Measurements from ENCODE around the gene CACFD1.
A peak's percentile ranks its signal among the peaks of the same experiment; 100 is the strongest.

Gene CACFD1

GRCh38 chr9:133460405-133461175, 812 bp downstream of the CACFD1 start:
- Histone ChIP-seq H3K4me3 (ENCODE audit: low read depth, low read length) (peak overlapping the region; percentile 90), H3K36me3 (ENCODE audit: control insufficient read depth, insufficient read depth, low read length) (no peaks in the 10 kb centered on the region), H2AFZ (no peak overlapping the region), H3K4me2 (ENCODE audit: low read length) (peak overlapping the region; percentile 94), H3K79me2 (no peaks in the 10 kb centered on the region), H3K27ac (peak overlapping the region; percentile 93), H3K9me3 (ENCODE audit: control insufficient read depth, low read length) (no peaks in the 10 kb centered on the region), H3K4me1 (peaks cover 23% of the 10 kb centered on the region), H3K27me3 (ENCODE audit: control insufficient read depth, insufficient read depth, low read length) (no peaks in the 10 kb centered on the region), H3K9ac (peak overlapping the region; percentile 67)
- no peak for TF ChIP-seq CTCF (IDR thresholded peaks at IDR 0.05)

DNA sequence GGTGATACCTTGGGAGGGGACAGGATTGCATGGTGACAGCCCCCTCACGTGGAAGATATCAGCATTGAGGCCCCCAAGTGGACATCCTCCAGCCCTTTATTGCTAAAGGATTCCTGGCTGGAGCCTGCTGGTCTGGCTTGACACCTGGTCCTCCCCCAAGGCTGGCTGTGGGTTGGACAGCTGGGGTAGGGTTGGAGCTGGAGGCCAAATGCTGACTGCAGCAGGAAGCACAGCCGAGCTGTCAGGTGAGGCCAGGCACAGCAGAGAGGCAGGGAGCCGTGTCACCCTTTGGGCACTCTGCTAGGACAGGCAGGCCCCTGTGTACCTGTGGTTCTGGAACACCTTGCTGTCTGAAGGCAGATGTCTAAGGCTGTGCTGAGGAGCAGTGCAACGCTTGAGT, 2.2 kb downstream of the CACFD1 start:
- Histone ChIP-seq H3K27me3 (ENCODE audit: control insufficient read depth, insufficient read depth, low read length) (no peaks in the 10 kb centered on the region), H3K4me2 (ENCODE audit: low read length) (peak overlapping the region; percentile 54), H3K27ac (peak overlapping the region; percentile 93)

GRCh38 chr9:133463234-133463863, 3.6 kb downstream of the CACFD1 start:
- H3K4me2 ChIP-seq (ENCODE audit: low read length): no peak overlapping the region
- H3K9me3 ChIP-seq (ENCODE audit: control insufficient read depth, low read length): no peaks in the 10 kb centered on the region
- no peak overlapping the region for H3K4me3 ChIP-seq (ENCODE audit: low read depth, low read length)
- H3K27me3 ChIP-seq (ENCODE audit: control insufficient read depth, insufficient read depth, low read length): no peaks in the 10 kb centered on the region
- H3K36me3 ChIP-seq (ENCODE audit: control insufficient read depth, insufficient read depth, low read length): no peaks in the 10 kb centered on the region
- peak overlapping the region; percentile 93 for H3K27ac ChIP-seq
- H3K9ac ChIP-seq: no peak overlapping the region
- peak; percentile 35 for TF ChIP-seq CTCF (IDR thresholded peaks at IDR 0.05)
- no peak overlapping the region for H2AFZ ChIP-seq
- peaks cover 23% of the 10 kb centered on the region for H3K4me1 ChIP-seq
- H3K79me2 ChIP-seq: no peaks in the 10 kb centered on the region

More for the DNA sequence above, 2.2 kb downstream of the CACFD1 start:
- H3K36me3 ChIP-seq (ENCODE audit: control insufficient read depth, insufficient read depth, low read length): no peaks in the 10 kb centered on the region
- peak overlapping the region; percentile 4 for H3K4me3 ChIP-seq (ENCODE audit: low read depth, low read length)
- no peaks in the 10 kb centered on the region for H3K9me3 ChIP-seq (ENCODE audit: control insufficient read depth, low read length)
- H3K79me2 ChIP-seq: no peaks in the 10 kb centered on the region
- no peak overlapping the region for H3K9ac ChIP-seq
- peaks cover 23% of the 10 kb centered on the region for H3K4me1 ChIP-seq
- TF ChIP-seq CTCF (IDR thresholded peaks at IDR 0.05): no peak
- H2AFZ ChIP-seq: no peak overlapping the region

GRCh38 chr9:133463864-133464615, 4.3 kb downstream of the CACFD1 start:
- Histone ChIP-seq H3K36me3 (ENCODE audit: control insufficient read depth, insufficient read depth, low read length) (no peaks in the 10 kb centered on the region), H3K9ac (no peak overlapping the region)

More at GRCh38 chr9:133463864-133464615, 4.3 kb downstream of the CACFD1 start:
- TF ChIP-seq CTCF (IDR thresholded peaks at IDR 0.05): no peak
- Histone ChIP-seq H3K4me1 (peaks cover 23% of the 10 kb centered on the region), H3K79me2 (no peaks in the 10 kb centered on the region), H3K4me3 (ENCODE audit: low read depth, low read length) (no peak overlapping the region), H3K27me3 (ENCODE audit: control insufficient read depth, insufficient read depth, low read length) (no peaks in the 10 kb centered on the region), H2AFZ (no peak overlapping the region), H3K27ac (peak overlapping the region; percentile 93), H3K9me3 (ENCODE audit: control insufficient read depth, low read length) (no peaks in the 10 kb centered on the region), H3K4me2 (ENCODE audit: low read length) (no peak overlapping the region)

Measured in parathyroid adenoma (tissue), 2 donors.